Left hindlimb (tissue), 1 donor: ENCODE measurements around the gene SRCIN1.
A peak's percentile ranks its signal among the peaks of the same experiment; 100 is the strongest.
"Not testable (repeated sequence)": the region's sequence is repeated elsewhere in the genome, so short reads cannot be mapped to it uniquely, and the experiment has no call there.

Experiments used
- DNase-seq: peaks from one replicate; pipeline ENCODE4 v3.0.0-alpha.2; 2018

Gene SRCIN1, protein sequence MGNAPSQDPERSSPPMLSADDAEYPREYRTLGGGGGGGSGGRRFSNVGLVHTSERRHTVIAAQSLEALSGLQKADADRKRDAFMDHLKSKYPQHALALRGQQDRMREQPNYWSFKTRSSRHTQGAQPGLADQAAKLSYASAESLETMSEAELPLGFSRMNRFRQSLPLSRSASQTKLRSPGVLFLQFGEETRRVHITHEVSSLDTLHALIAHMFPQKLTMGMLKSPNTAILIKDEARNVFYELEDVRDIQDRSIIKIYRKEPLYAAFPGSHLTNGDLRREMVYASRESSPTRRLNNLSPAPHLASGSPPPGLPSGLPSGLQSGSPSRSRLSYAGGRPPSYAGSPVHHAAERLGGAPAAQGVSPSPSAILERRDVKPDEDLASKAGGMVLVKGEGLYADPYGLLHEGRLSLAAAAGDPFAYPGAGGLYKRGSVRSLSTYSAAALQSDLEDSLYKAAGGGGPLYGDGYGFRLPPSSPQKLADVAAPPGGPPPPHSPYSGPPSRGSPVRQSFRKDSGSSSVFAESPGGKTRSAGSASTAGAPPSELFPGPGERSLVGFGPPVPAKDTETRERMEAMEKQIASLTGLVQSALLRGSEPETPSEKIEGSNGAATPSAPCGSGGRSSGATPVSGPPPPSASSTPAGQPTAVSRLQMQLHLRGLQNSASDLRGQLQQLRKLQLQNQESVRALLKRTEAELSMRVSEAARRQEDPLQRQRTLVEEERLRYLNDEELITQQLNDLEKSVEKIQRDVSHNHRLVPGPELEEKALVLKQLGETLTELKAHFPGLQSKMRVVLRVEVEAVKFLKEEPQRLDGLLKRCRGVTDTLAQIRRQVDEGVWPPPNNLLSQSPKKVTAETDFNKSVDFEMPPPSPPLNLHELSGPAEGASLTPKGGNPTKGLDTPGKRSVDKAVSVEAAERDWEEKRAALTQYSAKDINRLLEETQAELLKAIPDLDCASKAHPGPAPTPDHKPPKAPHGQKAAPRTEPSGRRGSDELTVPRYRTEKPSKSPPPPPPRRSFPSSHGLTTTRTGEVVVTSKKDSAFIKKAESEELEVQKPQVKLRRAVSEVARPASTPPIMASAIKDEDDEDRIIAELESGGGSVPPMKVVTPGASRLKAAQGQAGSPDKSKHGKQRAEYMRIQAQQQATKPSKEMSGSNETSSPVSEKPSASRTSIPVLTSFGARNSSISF

DNA sequence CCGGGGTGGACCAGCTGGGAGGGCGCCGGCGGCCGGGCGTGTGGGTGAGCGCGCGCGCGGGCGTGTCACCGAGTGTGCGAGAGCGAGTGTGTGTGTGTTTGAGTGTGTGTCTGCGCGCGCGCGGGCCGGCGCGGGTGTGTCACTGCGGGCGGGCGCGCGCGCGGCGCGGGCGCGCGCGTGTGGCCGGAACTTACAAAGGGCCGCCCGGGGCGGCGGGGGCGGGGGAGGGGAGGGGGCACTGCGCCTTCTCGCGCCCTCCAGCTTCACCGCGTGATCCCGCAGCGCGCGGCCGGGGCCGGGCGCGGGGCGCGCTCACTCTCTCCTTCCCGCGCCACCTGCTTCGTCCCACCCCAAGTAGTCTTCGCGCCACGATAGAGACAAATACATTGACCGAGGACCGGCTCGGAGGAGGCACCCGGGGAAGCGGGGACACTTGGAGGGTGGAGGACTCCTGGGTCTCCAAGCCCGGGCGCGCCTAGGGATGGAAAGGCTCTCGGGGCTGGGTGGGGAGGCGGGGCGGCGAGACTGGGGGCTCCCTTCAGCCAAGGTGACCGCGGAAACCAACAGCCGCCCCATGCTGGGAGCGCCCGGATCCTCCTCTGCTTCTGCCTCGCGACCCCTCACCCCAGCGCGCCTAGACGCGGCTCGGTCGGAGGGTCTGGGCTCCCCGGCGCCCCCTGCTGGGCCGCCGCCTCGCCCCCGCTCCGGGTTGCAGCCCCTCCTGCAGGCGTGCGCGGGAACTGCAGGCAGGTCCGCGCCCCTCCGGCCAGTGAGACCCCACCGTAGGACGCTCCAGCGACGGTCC lies at the start of gene SRCIN1:
SRCIN1 (minus strand) TSS at position 112 of the 805 bp plus-strand sequence. CDS start 247 bp downstream, outside the sequence.
- DNase-seq = peak; percentile 75

DNA sequence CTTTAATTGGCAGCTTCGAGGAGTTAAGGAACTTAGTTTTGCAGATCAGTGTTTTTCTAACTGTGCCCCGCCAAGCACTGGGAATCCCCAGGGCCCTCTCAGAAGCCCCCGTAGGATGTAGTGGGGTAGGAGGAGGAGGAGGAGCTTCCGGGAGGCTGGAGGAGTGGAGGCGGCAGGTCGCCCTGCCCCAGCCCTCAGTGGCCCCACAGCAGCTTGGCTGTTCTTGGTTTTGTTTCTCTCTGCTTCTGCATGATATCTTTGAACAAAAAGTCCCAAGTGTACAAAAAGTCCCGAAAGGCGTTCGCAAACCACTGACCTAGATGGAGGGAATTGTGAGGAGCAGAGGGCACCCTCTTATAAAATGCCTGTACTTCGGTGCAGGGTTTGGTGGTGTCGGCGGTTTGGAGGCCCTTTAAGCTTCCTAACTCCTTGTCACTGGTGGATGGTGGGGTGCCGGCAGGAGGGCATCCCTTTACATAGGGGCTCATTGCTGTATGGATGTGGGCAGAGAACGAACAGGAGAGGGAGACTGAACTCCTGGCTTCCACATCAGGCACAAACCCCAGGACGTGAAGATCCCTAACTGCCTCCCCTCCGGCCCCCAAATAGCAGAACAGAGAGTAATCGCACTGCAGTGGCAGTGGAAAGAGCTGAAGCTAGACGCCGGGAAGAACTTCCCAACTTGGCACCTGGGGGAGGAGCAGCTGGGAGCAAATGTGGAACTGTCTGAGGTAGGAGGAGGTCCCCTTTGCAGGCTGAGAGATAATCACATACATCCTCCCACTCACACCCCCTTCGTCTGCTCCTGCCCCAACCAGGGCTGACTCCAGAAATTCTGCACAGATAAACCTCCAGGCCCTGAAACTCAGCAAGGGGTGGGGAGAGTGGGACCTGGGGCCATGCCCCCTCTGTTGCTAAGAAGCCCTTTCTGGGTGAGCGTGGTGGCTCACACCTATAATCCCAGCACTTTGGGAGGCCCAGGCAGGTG lies 49.0 kb upstream of the SRCIN1 start:
- no peak for DNase-seq

GRCh38 chr17:38653679-38654078 lies 47.9 kb upstream of the SRCIN1 start:
- no peak for DNase-seq

DNA sequence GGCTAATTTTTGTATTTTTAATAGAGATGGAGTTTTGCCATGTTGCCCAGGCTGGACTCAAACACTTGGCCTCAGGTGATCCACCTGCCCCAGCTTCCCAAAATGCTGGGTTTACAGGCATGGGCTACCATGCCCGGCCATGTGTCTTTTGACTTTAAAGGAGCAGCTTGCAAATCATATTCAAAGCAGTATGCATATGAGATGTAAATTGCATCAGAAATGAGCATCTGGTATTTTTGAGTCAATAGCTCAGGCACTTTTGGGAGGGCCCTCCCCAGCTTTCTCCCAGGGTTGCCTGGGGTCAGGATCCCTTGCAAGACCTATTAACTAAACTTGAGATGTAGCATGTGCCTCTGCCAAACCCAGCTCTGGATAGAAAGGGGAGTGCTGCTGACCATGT lies 47.5 kb upstream of the SRCIN1 start:
- DNase-seq = no peak

DNA sequence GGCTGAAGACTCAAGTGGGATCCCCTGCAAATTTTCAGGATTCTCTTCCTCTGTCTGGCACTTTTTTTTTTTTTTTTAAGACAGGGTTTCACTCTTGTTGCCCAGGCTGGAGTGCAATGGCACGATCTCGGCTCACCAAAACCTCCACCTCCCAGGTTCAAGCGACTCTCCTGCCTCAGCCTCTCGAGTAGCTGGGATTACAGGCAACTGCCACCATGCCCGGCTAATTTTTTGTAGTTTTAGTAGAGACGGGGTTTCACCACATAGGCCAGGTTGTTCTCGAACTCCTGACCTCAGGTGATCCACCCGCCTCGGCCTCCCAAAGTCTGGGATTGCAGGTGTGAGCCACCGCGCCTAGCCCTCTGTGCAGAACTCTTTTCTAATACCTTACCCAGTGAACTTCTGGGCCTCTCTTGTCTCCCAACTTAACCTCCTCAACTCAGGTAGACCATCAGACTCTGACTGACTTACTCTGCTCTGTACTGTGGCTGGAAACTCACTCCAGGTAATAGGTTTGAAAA lies 45.0 kb upstream of the SRCIN1 start:
- DNase-seq = not testable (repeated sequence)

DNA sequence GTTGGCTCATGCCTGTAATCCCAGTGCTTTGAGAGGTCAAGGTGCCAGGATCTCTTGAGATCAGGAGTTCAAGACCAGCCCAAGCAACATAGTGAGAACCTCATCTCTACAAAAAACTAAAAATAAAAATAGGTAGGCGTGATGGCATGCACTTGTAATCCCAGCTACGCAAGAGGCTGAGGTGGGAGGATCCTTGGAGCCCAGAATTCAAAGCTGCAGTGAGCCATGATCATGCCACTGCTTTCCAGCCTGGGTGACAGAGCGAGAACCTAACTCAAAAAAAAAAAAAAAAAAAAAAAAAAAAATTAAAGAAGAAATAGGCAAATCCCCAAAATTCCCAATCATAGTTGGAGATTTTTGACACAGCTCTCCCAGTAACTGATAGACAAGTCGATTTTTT lies 32.2 kb upstream of the SRCIN1 start:
- no peak for DNase-seq

DNA sequence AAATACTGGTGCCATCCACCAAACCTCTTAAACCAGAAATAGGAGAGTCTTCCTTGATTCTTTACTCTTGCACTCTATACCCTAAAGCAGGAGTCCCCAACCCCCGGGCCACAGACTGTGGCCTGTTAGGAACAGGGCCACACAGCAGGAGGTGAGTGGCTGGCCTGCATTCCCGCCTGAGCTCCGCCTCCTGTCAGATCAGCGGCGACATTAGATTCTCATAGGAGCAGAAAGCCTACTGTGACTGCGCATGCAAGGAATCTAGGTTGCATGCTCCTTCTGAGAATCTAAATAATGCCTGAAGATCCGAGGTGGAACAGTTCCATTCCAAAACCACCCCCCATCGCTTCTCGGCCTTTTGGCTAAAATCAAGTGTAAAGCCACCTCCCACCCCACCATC lies 30.3 kb upstream of the SRCIN1 start:
- DNase-seq = no peak

- DNase-seq = no peak
These were observed 26.6 kb upstream of the SRCIN1 start for GRCh38 chr17:38632334-38632733.

- DNase-seq = no peak
These were observed 22.7 kb upstream of the SRCIN1 start for GRCh38 chr17:38628441-38628840.

DNA sequence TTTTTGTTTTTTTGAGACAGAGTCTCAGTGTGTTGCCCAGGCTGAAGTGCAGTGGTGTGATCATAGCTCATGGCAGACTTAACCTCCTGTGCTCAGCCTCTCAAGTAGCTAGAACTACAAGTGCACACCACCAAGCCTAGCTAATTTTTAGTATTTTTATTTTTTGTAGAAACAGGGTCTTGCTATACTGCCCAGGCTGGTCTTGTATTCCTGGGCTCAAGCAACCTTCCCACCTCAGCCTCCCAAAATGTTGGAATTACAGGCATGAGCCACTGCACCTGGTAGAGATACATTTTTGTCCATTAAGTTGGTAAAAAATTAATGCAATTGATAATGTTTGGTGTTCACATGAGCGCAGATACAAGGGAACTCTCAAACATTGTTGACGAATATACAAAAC lies 22.2 kb upstream of the SRCIN1 start:
- DNase-seq = no peak

DNA sequence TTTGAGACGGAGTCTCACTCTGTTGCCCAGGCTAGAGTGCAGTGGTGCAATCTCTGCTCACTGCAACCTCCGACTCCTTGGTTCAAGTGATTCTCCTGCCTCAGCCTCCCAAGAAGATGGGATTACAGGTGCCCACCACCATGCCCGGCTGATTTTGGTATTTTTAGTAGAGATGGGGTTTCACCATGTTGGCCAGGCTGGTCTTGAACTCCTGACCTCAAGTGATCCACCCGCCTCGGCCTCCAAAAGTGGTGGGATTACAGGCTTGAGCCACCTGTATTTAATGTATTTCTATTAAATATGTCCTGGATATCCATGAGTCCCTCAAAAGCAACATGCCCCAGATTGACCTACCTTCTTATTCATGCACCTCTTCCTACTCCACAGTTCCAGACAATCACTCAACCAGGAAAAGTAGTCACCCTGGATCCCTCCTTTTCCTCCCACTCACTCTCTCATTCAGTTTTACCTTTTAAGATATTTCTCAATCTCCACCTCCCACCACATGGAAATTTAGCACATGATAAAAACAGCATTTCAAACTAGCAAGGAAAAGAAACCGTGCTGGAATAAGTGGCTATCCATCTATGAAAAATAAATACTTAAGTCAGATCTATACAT lies 21.0 kb upstream of the SRCIN1 start:
- not testable (repeated sequence) for DNase-seq

GRCh38 chr17:38625482-38625881 lies 19.7 kb upstream of the SRCIN1 start:
- DNase-seq = no peak

DNA sequence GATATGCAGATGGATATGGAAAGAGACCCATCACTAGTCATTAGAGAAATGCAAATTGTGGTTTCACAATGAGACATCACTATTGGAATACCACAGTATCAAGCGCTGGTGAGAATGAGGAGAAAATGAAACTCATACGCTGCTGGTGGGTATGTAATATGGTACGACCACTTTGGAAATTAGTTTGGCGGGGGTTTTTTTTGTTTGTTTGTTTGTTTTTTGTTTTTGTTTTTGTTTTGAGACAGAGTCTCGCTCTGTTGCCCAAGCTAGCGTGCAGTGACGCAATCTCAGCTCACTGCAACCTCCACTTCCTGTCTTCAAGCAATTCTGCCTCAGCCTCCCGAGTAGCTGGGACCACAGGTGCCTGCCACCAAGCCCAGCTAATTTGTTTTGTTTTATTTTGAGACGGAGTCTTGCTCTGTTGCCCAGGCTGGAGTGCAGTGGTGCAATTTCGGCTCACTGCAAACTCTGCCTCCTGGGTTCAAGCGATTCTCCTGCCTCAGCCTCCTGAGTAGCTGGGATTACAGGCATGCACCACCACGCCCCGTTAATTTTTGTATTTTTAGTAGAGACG lies 19.1 kb upstream of the SRCIN1 start:
- DNase-seq = not testable (repeated sequence)

- no peak for DNase-seq
These were observed 15.8 kb upstream of the SRCIN1 start for GRCh38 chr17:38621538-38621937.

- DNase-seq = no peak
These were observed 15.0 kb upstream of the SRCIN1 start for GRCh38 chr17:38620551-38621277.

DNA sequence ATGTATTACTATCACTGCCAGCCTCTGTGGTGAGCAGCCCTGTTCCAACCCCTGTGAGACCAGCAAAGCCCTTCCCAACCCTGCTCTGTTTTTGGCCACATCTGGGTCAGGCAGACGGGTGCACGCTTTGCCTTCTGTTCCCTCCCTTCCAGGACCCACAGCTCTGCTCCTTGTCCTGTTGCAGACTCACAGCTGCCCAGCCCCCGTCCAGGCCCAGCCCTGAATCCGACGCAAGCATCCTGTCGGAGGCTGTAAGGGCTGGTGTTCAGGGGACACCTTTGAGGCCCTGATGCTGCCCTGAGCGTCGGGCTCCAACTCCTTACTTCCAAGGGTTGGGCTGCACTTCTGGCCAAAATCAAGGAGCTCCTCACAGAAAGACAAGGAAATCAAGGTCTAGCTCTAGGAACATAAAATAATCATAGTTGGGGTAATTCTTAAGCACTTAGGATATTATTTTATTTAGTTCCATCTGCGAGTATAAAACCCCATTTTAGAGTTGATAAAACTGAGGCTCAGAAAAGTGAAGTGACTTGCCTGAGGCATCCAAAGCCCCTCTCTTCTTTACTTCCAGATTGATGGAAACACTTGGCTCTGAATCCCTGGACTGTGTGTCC lies 14.3 kb upstream of the SRCIN1 start:
- no peak for DNase-seq

GRCh38 chr17:38619451-38619795 lies 13.7 kb upstream of the SRCIN1 start:
- DNase-seq = no peak

- no peak for DNase-seq
These were observed 12.4 kb upstream of the SRCIN1 start for GRCh38 chr17:38617967-38618760.
